Measurements from ENCODE around the gene XRCC6. TPM values are rescaled to one million over a fixed set of nuclear protein-coding genes. Genes with fewer than 3 reads are reported as not detected.

Gene XRCC6
- total RNA-seq, 4 donors from 2014 or later, result 236 to 277 (median 258) TPM

- no peaks in the 10 kb centered on the region for H3K9me3 ChIP-seq
- peaks cover 0 to 7% of the 10 kb centered on the region in 2 donors for H3K36me3 ChIP-seq
- peak within 1 kb of the TSS; percentile 90 to 99 (median 97) for H3K27ac ChIP-seq
- H3K27me3 ChIP-seq, result no peaks in the 10 kb centered on the region
- H3K4me1 ChIP-seq, result peaks cover 0 to 35% (median 16%) of the 10 kb centered on the region in 3 donors
- peak within 1 kb of the TSS; percentile 77 to 87 for H3K4me3 ChIP-seq
- WGBS, 2 donors (ENCODE audit: low coverage in 1 of 2), result 0% methylated on average over 6 to 13 of the region's 62 CpGs
- ATAC-seq, result peak; percentile 98
- TF ChIP-seq CTCF (IDR thresholded peaks at IDR 0.05) (peak in 2 of 4 experiments; percentile 19 to 37), EP300 (IDR thresholded peaks at IDR 0.05) (no peak), POLR2AphosphoS5 (IDR thresholded peaks at IDR 0.05) (peak; percentile 94), POLR2A (IDR thresholded peaks at IDR 0.05) (peak; percentile 75 to 78)
Observed at GRCh38 chr22:41688365-41689211, 67.5 kb downstream of the XRCC6 start, which contains the start of gene SNU13. Gene SNU13, minus strand, starts transcription at chr22:41688867. Its CDS starts 71 bp downstream, at chr22:41688796.

- TF ChIP-seq POLR2AphosphoS5 (IDR thresholded peaks at IDR 0.05), result no peak
- no peak for TF ChIP-seq CTCF (IDR thresholded peaks at IDR 0.05)
- no peak for TF ChIP-seq POLR2A (IDR thresholded peaks at IDR 0.05)
- TF ChIP-seq EP300 (IDR thresholded peaks at IDR 0.05), result no peak
- 40% methylated on average over 1 of the region's 3 CpGs; no CpG with 5 or more reads in 1 of the 2 donors for WGBS, 2 donors (ENCODE audit: low coverage in 1 of 2)
Observed at GRCh38 chr22:41690476-41690875, 69.4 kb downstream of the XRCC6 start.

GRCh38 chr22:41695211-41695610 lies 74.1 kb downstream of the XRCC6 start:
- no peak overlapping the region for H3K27ac ChIP-seq
- no peaks in the 10 kb centered on the region for H3K27me3 ChIP-seq
- WGBS, 2 donors (ENCODE audit: low coverage in 1 of 2), result 78 to 93% methylated on average over 2 of the region's 2 CpGs
- peaks cover 0 to 25% (median 9%) of the 10 kb centered on the region in 3 donors for H3K4me1 ChIP-seq
- no peak for ATAC-seq
- TF ChIP-seq POLR2A (IDR thresholded peaks at IDR 0.05), result no peak
- no peak for TF ChIP-seq POLR2AphosphoS5 (IDR thresholded peaks at IDR 0.05)
- TF ChIP-seq EP300 (IDR thresholded peaks at IDR 0.05), result no peak
- no peak for TF ChIP-seq CTCF (IDR thresholded peaks at IDR 0.05)
- H3K4me3 ChIP-seq, result no peak overlapping the region
- no peaks in the 10 kb centered on the region for H3K9me3 ChIP-seq
- peaks cover 0 to 17% of the 10 kb centered on the region in 2 donors for H3K36me3 ChIP-seq

More at GRCh38 chr22:41690476-41690875, 69.4 kb downstream of the XRCC6 start:
- H3K9me3 ChIP-seq, result no peaks in the 10 kb centered on the region
- H3K4me3 ChIP-seq, result no peak overlapping the region
- H3K36me3 ChIP-seq, result peaks cover 0 to 17% of the 10 kb centered on the region in 2 donors
- peak overlapping the region in 2 of 4 donors; percentile 12 to 99 for H3K27ac ChIP-seq
- H3K27me3 ChIP-seq, result no peaks in the 10 kb centered on the region
- no peak for ATAC-seq
- peaks cover 0 to 35% (median 16%) of the 10 kb centered on the region in 3 donors for H3K4me1 ChIP-seq

GRCh38 chr22:41696703-41697102 lies 75.6 kb downstream of the XRCC6 start:
- Histone ChIP-seq H3K4me1 (peaks cover 0 to 23% (median 9%) of the 10 kb centered on the region in 3 donors), H3K36me3 (peaks cover 0 to 17% of the 10 kb centered on the region in 2 donors), H3K27me3 (no peaks in the 10 kb centered on the region), H3K9me3 (no peaks in the 10 kb centered on the region), H3K4me3 (no peak overlapping the region), H3K27ac (peak overlapping the region in 3 of 4 donors; percentile 15 to 58 (median 53))
- no CpG with 5 or more reads among the region's 11 CpGs for WGBS, 2 donors (ENCODE audit: low coverage in 1 of 2)
- TF ChIP-seq EP300 (IDR thresholded peaks at IDR 0.05) (no peak), CTCF (IDR thresholded peaks at IDR 0.05) (no peak), POLR2A (IDR thresholded peaks at IDR 0.05) (no peak), POLR2AphosphoS5 (IDR thresholded peaks at IDR 0.05) (no peak)
- no peak for ATAC-seq
